ENCODE measurements around the gene CALCOCO2. TPM values are rescaled to one million over a fixed set of nuclear protein-coding genes. Genes with fewer than 3 reads are reported as not detected.

CALCOCO2 gene
- total RNA-seq, 1 experiment from 2014 or later: 23.1 TPM

DNA sequence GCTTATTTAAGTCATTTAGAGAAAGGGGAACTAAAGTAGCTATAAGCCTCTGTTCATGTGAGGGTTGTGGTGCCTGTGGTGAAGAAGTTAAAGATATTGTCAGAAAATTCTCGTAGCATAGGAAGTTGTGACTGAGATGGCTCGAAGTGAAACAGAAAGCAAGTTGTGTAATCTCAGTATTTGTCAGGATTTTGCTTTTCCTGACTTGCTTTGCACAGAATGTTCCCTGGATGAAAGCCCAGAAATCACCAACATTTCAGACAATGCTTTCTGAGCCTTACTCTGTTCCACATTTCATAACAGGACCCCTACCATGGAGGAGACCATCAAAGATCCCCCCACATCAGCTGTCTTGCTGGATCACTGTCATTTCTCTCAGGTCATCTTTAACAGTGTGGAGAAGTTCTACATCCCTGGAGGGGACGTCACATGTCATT lies 10.6 kb downstream of the CALCOCO2 start:
- H2BK15ac ChIP-seq (ENCODE audit: low read depth, low read length): no peak overlapping the region
- peaks cover 0 to 6% (median 0%) of the 10 kb centered on the region in 3 experiments; a peak in 3 of 7 replicates for H3K36me3 Mint-ChIP-seq (ENCODE audit: insufficient read depth in 1 of 3, low read depth in 3 of 3)
- no CpG with 5 or more reads among the region's 3 CpGs for WGBS (ENCODE audit: extremely low coverage, insufficient read length, low lambda C conversion rate)
- no peaks in the 10 kb centered on the region for H3K79me2 ChIP-seq (ENCODE audit: insufficient read depth, low read length)
- H4K8ac ChIP-seq (replicated peaks; ENCODE audit: insufficient read length, low read depth, low read length): no peak overlapping the region
- H3K4me3 Mint-ChIP-seq: no peak overlapping the region; a peak in 1 of 5 replicates
- no peaks in the 10 kb centered on the region for H3K27me3 Mint-ChIP-seq (ENCODE audit: low read depth)
- H3K23ac ChIP-seq (ENCODE audit: insufficient read length, low read depth, low read length): no peak overlapping the region
- no peaks in the 10 kb centered on the region for H4K20me1 ChIP-seq (ENCODE audit: control insufficient read depth, insufficient read depth, insufficient read length)
- H2BK5ac ChIP-seq (ENCODE audit: insufficient read length, low read length): no peak overlapping the region
- no peak overlapping the region for H3K27ac Mint-ChIP-seq
- no peak overlapping the region for H3K56ac ChIP-seq (ENCODE audit: insufficient read length, low read depth, low read length)
- H3K4me1 Mint-ChIP-seq: peaks cover 4 to 13% of the 10 kb centered on the region in 2 experiments
- H3K27me3 ChIP-seq (ENCODE audit: insufficient read depth, low read length): no peaks in the 10 kb centered on the region
- no peak overlapping the region for H2BK20ac ChIP-seq (ENCODE audit: low read depth, low read length, poor library complexity, severe bottlenecking)
- no peaks in the 10 kb centered on the region for H3K9me3 Mint-ChIP-seq
- H3K9ac ChIP-seq (ENCODE audit: extremely low read depth, insufficient read length, low read length): no peak overlapping the region
- no peak overlapping the region for H3K4me2 ChIP-seq (ENCODE audit: insufficient read depth, insufficient read length, low read length)
- no peak overlapping the region for H2AFZ ChIP-seq (ENCODE audit: low read length)
- no peaks in the 10 kb centered on the region for H3K9me3 ChIP-seq (ENCODE audit: control insufficient read depth, low read depth, low read length)
- no peak overlapping the region for H3K14ac ChIP-seq (ENCODE audit: insufficient read depth, low read length)
- no peak overlapping the region for H2AK5ac ChIP-seq (ENCODE audit: insufficient read length, low read length)
- H2BK12ac ChIP-seq (ENCODE audit: insufficient read length, low read depth, low read length): no peak overlapping the region
- no peak for DNase-seq
- no peaks in the 10 kb centered on the region for H3K79me1 ChIP-seq (ENCODE audit: insufficient read depth, low read depth, low read length, poor library complexity, severe bottlenecking)
- no peak overlapping the region for H4K91ac ChIP-seq (ENCODE audit: insufficient read length, low read depth, low read length)
- no peak overlapping the region for H3K27ac ChIP-seq (ENCODE audit: insufficient read length, low read depth, low read length)
- H3K18ac ChIP-seq (ENCODE audit: insufficient read length, low read depth, low read length): no peak overlapping the region
- H3K4ac ChIP-seq (ENCODE audit: low read depth, low read length): no peak overlapping the region
- H3T11ph ChIP-seq (ENCODE audit: low read length): no peak overlapping the region
- H3K4me1 ChIP-seq (ENCODE audit: insufficient read depth, low read length): no peaks in the 10 kb centered on the region
- H4K5ac ChIP-seq (ENCODE audit: insufficient read length, low read depth, low read length): no peak overlapping the region
- TF ChIP-seq, protein P1, sequence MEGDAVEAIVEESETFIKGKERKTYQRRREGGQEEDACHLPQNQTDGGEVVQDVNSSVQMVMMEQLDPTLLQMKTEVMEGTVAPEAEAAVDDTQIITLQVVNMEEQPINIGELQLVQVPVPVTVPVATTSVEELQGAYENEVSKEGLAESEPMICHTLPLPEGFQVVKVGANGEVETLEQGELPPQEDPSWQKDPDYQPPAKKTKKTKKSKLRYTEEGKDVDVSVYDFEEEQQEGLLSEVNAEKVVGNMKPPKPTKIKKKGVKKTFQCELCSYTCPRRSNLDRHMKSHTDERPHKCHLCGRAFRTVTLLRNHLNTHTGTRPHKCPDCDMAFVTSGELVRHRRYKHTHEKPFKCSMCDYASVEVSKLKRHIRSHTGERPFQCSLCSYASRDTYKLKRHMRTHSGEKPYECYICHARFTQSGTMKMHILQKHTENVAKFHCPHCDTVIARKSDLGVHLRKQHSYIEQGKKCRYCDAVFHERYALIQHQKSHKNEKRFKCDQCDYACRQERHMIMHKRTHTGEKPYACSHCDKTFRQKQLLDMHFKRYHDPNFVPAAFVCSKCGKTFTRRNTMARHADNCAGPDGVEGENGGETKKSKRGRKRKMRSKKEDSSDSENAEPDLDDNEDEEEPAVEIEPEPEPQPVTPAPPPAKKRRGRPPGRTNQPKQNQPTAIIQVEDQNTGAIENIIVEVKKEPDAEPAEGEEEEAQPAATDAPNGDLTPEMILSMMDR (conservative IDR thresholded peaks at IDR 0.05): no peak
- H2BK120ac ChIP-seq (ENCODE audit: low read depth, low read length, poor library complexity, severe bottlenecking): no peak overlapping the region
- H3K23me2 ChIP-seq (ENCODE audit: insufficient read length, low read depth, low read length, poor library complexity, severe bottlenecking): no peaks in the 10 kb centered on the region
